Measurements from ENCODE around the gene GDNF. TPM values are rescaled to one million over a fixed set of nuclear protein-coding genes. Genes with fewer than 3 reads are reported as not detected.
A peak's percentile ranks its signal among the peaks of the same experiment; 100 is the strongest.

Gene GDNF
- total RNA-seq, 3 donors from 2014 or later (not counting 1 experiment from before 2014, with no cell fraction given), result not detected

GRCh38 chr5:37774912-37775483 lies 64.8 kb downstream of the GDNF start:
- DNase-seq (peak in 1 of 2 donors; percentile 4), ATAC-seq (no peak)

DNA sequence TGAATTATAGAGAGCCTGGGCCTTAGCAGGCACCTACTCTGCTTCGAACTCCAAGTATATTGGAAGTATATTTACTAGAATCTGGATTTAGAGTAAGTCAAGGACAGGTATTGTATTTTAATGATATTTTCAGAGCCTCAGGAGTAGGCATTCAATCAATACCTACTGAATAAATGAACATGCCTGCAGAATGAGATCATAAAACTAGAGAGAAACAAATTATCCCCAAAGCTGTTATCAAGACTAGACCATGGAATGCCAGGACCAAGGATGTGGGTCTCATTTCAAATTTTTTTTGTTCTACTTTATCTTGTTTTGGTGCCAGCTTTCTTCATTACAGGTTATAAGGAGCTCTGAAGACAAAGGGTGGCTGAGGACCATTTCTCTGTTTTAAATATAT lies 66.0 kb downstream of the GDNF start:
- H3K27ac ChIP-seq (ENCODE audit: low read length), result no peak overlapping the region
- intact Hi-C loops (cut with micrococcal nuclease), result no loop called here
- no peak overlapping the region for H3K27ac Mint-ChIP-seq
- no peak overlapping the region for H3K4me3 ChIP-seq (ENCODE audit: low read length)
- no peaks in the 10 kb centered on the region for H3K4me1 ChIP-seq (ENCODE audit: control insufficient read depth, insufficient read depth, low read length)
- no peaks in the 10 kb centered on the region for H3K27me3 ChIP-seq (ENCODE audit: control insufficient read depth, insufficient read depth, low read length)
- TF ChIP-seq, protein P1, sequence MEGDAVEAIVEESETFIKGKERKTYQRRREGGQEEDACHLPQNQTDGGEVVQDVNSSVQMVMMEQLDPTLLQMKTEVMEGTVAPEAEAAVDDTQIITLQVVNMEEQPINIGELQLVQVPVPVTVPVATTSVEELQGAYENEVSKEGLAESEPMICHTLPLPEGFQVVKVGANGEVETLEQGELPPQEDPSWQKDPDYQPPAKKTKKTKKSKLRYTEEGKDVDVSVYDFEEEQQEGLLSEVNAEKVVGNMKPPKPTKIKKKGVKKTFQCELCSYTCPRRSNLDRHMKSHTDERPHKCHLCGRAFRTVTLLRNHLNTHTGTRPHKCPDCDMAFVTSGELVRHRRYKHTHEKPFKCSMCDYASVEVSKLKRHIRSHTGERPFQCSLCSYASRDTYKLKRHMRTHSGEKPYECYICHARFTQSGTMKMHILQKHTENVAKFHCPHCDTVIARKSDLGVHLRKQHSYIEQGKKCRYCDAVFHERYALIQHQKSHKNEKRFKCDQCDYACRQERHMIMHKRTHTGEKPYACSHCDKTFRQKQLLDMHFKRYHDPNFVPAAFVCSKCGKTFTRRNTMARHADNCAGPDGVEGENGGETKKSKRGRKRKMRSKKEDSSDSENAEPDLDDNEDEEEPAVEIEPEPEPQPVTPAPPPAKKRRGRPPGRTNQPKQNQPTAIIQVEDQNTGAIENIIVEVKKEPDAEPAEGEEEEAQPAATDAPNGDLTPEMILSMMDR (IDR thresholded peaks at IDR 0.05), result no peak
- no peaks in the 10 kb centered on the region for H3K36me3 ChIP-seq (ENCODE audit: control insufficient read depth, insufficient read depth, low read length)
- no peak overlapping the region for H3K4me3 Mint-ChIP-seq
- DNase-seq (no peak), ATAC-seq (no peak)
- H3K9me3 Mint-ChIP-seq, result peaks cover 6% of the 10 kb centered on the region in 2 donors
- peaks cover 9% of the 10 kb centered on the region for H3K9me3 ChIP-seq (ENCODE audit: control insufficient read depth, insufficient read depth, low read length)
- peaks cover 6% of the 10 kb centered on the region for H3K36me3 Mint-ChIP-seq
- H3K4me1 Mint-ChIP-seq, result no peaks in the 10 kb centered on the region
- peaks cover 0 to 11% of the 10 kb centered on the region in 2 donors for H3K27me3 Mint-ChIP-seq (ENCODE audit: low read depth in 2 of 2)
- WGBS (ENCODE audit: insufficient coverage), result 100% methylated on average over 1 of the region's 1 CpG

More at GRCh38 chr5:37774912-37775483, 64.8 kb downstream of the GDNF start:
- Mint-ChIP-seq H3K36me3 (peaks cover 6% of the 10 kb centered on the region), H3K27ac (no peak overlapping the region), H3K27me3 (ENCODE audit: low read depth in 2 of 2) (peaks cover 0 to 4% of the 10 kb centered on the region in 2 donors), H3K4me3 (no peak overlapping the region), H3K4me1 (no peaks in the 10 kb centered on the region), H3K9me3 (peaks cover 6% of the 10 kb centered on the region in 2 donors)
- Histone ChIP-seq H3K36me3 (ENCODE audit: control insufficient read depth, insufficient read depth, low read length) (no peaks in the 10 kb centered on the region), H3K27ac (ENCODE audit: low read length) (no peak overlapping the region), H3K27me3 (ENCODE audit: control insufficient read depth, insufficient read depth, low read length) (no peaks in the 10 kb centered on the region), H3K4me1 (ENCODE audit: control insufficient read depth, insufficient read depth, low read length) (no peaks in the 10 kb centered on the region), H3K9me3 (ENCODE audit: control insufficient read depth, insufficient read depth, low read length) (peaks cover 9% of the 10 kb centered on the region), H3K4me3 (ENCODE audit: low read length) (no peak overlapping the region)
- TF ChIP-seq, protein P1 (IDR thresholded peaks at IDR 0.05), result peak; percentile 38
- WGBS (ENCODE audit: insufficient coverage), result 97% methylated on average over 9 of the region's 9 CpGs
- intact Hi-C loops (cut with micrococcal nuclease), result no loop called here

DNA sequence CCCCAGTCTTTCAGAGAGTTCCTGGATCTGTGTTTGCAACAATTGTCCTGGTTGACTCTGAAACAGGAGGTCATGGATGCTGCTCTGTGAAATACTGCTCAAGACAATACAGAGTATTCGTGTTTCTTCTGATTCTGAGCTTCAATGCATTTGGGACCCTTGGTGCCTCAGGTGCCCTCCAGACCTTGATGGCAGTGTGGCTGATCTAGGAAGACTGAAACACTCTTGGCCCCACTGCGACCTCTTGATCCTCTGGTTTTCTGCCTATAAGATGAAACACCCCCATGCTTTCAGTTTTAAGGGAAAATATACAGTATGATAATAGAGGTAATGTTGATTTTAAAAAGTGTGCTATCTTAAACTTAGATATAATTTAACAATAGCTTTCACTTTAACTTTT lies 67.6 kb downstream of the GDNF start:
- TF ChIP-seq, protein P1 (IDR thresholded peaks at IDR 0.05), result no peak
- ATAC-seq (no peak), DNase-seq (no peak)
- Histone ChIP-seq H3K27ac (ENCODE audit: low read length) (no peak overlapping the region), H3K36me3 (ENCODE audit: control insufficient read depth, insufficient read depth, low read length) (no peaks in the 10 kb centered on the region), H3K27me3 (ENCODE audit: control insufficient read depth, insufficient read depth, low read length) (no peaks in the 10 kb centered on the region), H3K4me1 (ENCODE audit: control insufficient read depth, insufficient read depth, low read length) (no peaks in the 10 kb centered on the region), H3K4me3 (ENCODE audit: low read length) (no peak overlapping the region), H3K9me3 (ENCODE audit: control insufficient read depth, insufficient read depth, low read length) (peaks cover 9% of the 10 kb centered on the region)
- Mint-ChIP-seq H3K4me1 (no peaks in the 10 kb centered on the region), H3K9me3 (peaks cover 6% of the 10 kb centered on the region in 2 donors), H3K4me3 (no peak overlapping the region), H3K27ac (no peak overlapping the region), H3K27me3 (ENCODE audit: low read depth in 2 of 2) (peaks cover 0 to 11% of the 10 kb centered on the region in 2 donors), H3K36me3 (peaks cover 6% of the 10 kb centered on the region)
- WGBS (ENCODE audit: insufficient coverage), result 97% methylated on average over 1 of the region's 2 CpGs
- intact Hi-C loops (cut with micrococcal nuclease), result no loop called here

DNA sequence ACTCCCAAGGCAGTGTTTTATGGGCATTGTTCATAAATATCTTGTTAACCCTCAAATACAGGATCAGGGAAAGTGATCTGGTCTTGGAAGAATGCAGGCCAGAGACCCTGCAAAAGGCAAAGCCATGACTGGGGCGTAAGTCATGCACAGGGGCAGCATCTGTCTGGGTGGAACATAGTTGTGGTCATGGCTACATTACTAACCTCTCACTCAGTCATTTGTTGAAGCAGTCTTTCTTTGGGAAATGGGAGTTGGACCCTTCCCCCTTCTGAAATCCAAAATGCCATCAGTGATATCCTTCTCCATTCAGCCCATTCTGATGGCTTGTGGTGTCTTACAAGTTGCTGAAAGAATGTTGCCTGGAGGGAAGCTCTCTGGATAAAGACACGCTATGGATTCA lies 68.1 kb downstream of the GDNF start:
- H3K9me3 ChIP-seq (ENCODE audit: control insufficient read depth, insufficient read depth, low read length), result peaks cover 9% of the 10 kb centered on the region
- peaks cover 6% of the 10 kb centered on the region in 2 donors for H3K9me3 Mint-ChIP-seq
- H3K27ac Mint-ChIP-seq, result no peak overlapping the region
- peaks cover 6% of the 10 kb centered on the region for H3K36me3 Mint-ChIP-seq
- intact Hi-C loops (cut with micrococcal nuclease), result no loop called here
- no peaks in the 10 kb centered on the region for H3K4me1 Mint-ChIP-seq
- DNase-seq, result no peak
- H3K4me3 ChIP-seq (ENCODE audit: low read length), result no peak overlapping the region
- no peaks in the 10 kb centered on the region for H3K4me1 ChIP-seq (ENCODE audit: control insufficient read depth, insufficient read depth, low read length)
- no peak overlapping the region for H3K27ac ChIP-seq (ENCODE audit: low read length)
- TF ChIP-seq, protein P1 (IDR thresholded peaks at IDR 0.05), result no peak
- H3K4me3 Mint-ChIP-seq, result no peak overlapping the region
- H3K27me3 ChIP-seq (ENCODE audit: control insufficient read depth, insufficient read depth, low read length), result no peaks in the 10 kb centered on the region
- peaks cover 0 to 11% of the 10 kb centered on the region in 2 donors for H3K27me3 Mint-ChIP-seq (ENCODE audit: low read depth in 2 of 2)
- no peaks in the 10 kb centered on the region for H3K36me3 ChIP-seq (ENCODE audit: control insufficient read depth, insufficient read depth, low read length)
- ATAC-seq, result no peak
- WGBS (ENCODE audit: insufficient coverage), result 45% methylated on average over 1 of the region's 2 CpGs
